SK-N-SH (cell line): ENCODE measurements around the gene LCE3A.

Experiments used
- ELF1 ChIP-seq: IDR thresholded peaks from 2 replicates; pipeline ENCODE4 v1.4.0; 2012
- EP300 ChIP-seq, 2 experiments: IDR thresholded peaks; 2 replicates each; pipeline versions ENCODE4 v1.4.0 to v1.6.1; 2012; ENCODE audit warnings: borderline replicate concordance in 1 of 2, low read depth in 1 of 2, low read length in 1 of 2

DNA sequence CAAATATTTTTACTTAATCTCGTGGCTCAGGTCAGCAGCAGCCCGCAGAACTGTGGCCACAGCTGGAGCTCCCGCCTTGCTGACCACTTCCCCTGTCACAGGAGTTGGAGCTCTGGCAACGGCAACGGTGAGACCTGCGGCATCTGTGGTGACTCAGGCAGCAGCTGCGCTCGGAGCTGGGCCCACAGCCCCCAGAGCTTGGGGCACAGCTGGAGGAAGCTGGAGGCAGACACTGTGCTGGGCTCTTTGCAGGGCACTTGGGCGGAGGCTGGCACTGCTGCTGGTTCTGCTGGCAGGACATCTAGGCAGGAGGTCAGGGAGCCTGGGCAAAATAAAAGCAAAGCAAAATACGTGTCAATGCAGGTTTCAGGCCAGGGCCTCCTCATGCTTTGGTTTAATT, at the start of gene LCE3A:
- TF ChIP-seq EP300 (IDR thresholded peaks at IDR 0.05; ENCODE audit: borderline replicate concordance in 1 of 2, low read depth in 1 of 2, low read length in 1 of 2) = no peak
- TF ChIP-seq ELF1 = no peak
